Kidney capillary endothelial cell (primary cell): ENCODE measurements around the gene IFNGR2.
"Not testable (repeated sequence)": the region's sequence is repeated elsewhere in the genome, so short reads cannot be mapped to it uniquely, and the experiment has no call there.

Experiments
- DNase-seq: peaks from one replicate; pipeline ENCODE4 v3.0.0-alpha.2; 2018; ENCODE audit warnings: low spot score

The IFNGR2 gene

GRCh38 chr21:33377221-33377920 is 25.8 kb upstream of the IFNGR2 start:
- no peak for DNase-seq

- no peak for DNase-seq
These were observed 25.1 kb upstream of the IFNGR2 start for GRCh38 chr21:33378081-33378480.

- peak; percentile 75 for DNase-seq
These were observed 23.3 kb upstream of the IFNGR2 start for GRCh38 chr21:33379934-33380333.

GRCh38 chr21:33380483-33380998 is 22.7 kb upstream of the IFNGR2 start:
- peak; percentile 99 for DNase-seq

GRCh38 chr21:33381381-33381780 is 21.8 kb upstream of the IFNGR2 start:
- not testable (repeated sequence) for DNase-seq

DNA sequence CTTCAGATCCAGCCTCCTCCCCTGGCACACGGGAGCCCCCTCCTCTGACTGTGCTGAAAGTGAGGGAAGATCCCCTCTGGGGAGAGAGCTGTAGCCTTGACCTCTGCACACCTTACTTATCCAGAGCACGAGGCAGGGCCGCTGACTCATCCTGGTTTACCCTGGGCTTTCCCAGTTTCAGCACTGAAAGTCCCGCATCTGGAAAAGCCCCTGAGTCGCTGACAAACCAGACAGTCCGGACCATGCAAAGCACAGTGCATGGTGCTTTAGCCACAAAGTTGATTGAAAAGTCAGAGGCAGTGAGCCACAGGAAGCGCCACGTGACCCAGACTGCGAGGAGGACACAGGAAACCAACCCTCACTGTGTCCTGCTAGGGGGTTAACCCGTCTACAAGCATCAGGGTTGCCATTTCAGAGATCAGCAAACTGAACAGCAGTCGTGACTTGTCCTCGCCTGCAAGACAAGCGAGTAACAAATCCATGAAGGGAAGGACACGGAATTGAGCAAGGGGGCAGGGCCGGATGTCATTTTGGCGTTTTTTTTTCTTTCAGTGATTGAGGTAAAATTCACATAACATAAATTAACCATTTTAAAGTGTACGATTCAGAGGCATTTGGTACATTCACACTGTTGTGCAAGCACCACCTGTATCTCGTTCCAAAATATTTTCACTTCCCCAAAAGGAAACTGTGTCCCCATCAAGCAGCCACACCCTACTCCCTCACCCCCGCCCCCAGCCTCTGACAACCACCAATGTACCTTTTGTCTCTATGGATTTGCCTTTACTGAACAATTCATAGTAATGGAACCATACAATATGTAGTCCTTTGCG is 19.9 kb upstream of the IFNGR2 start:
- DNase-seq = peak; percentile 91

- DNase-seq = no peak
These were observed 18.3 kb upstream of the IFNGR2 start for GRCh38 chr21:33384841-33385331.

- DNase-seq = no peak
These were observed 16.9 kb upstream of the IFNGR2 start for GRCh38 chr21:33386222-33386784.

- no peak for DNase-seq
These were observed 15.9 kb upstream of the IFNGR2 start for GRCh38 chr21:33387294-33387693.

DNA sequence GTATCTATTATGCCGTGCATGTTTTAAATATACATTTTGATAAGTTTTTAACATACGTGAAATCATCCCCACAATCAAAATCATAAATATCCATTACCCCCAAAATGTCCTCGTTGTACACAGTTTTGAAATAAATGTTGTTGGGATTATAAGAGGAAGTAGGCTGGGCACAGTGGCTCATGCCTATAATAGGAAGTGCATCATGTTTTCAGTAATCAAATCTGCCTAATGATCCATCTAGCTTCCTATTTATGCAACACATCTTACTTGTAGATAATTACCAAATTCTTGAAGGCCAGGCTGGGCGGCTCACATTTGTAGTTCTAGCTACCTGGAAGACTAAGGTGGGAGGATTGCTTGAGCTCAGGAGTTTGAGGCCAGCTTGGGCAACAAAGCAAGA is 15.0 kb upstream of the IFNGR2 start:
- DNase-seq = no peak

GRCh38 chr21:33390479-33390878 is 12.7 kb upstream of the IFNGR2 start:
- no peak for DNase-seq

DNA sequence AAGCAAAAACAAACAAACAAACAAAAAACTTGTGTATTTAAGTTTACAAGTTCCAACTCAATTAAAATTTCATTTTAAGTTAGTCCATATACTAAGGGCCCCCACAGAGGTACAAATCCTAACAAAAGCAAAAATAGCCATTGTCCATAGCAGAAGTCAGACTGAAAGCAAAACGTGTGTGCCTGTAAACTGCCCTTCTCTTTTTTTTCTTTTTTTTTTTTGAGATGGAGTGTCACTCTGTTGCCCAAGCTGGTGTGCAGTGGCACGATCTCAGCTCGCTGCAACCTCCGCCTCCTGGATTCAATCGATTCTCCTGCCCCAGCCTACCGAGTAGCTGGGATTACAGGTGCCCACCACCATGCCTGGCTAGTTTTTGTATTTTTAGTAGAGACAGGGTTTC is 11.6 kb upstream of the IFNGR2 start:
- DNase-seq = no peak

- DNase-seq = no peak
These were observed 10.8 kb upstream of the IFNGR2 start for GRCh38 chr21:33392284-33392985.

- DNase-seq = no peak
These were observed 9.9 kb upstream of the IFNGR2 start for GRCh38 chr21:33393348-33393747.

DNA sequence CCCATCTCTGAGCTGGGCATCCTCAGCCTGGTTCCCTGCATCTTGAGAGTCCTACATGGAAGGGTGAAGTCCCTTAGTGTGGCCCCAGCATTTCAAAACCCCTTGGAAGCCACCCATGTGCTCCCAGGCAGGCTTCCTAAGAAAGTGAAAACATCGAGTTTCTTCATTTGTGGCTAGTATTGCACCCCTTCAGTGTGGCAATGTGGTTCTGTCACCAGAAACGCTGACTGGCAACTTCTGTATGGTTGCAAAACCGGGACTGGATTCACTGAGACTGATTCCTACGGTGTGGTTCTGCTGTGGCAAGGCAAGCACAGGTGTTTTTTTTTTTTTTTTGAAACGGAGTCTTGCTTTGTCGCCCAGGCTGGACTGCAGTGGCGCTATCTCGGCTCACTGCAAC is 9.0 kb upstream of the IFNGR2 start:
- DNase-seq = no peak

GRCh38 chr21:33395891-33396331 is 7.3 kb upstream of the IFNGR2 start:
- DNase-seq = no peak

- DNase-seq = no peak
These were observed 6.8 kb upstream of the IFNGR2 start for GRCh38 chr21:33396436-33396835.

DNA sequence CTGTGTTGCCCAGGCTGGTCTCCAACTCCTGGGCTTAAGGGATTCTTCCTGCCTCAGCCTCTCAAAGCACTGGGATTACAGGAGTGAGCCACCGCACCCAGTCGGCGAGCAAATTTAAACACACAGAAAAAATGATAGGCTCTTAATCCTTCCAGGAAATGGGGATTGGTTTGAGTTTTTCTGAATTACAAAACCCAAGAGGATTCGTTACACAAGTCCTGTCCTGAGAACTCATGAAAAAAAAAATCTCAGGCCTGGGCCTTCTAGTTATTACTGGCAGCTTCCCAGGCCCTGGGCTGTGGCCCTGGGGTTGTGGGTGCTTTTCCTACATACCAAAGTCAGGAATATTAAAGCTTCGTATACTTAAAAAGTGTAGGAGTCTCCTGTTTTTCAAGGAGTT is 6.3 kb upstream of the IFNGR2 start:
- no peak for DNase-seq

DNA sequence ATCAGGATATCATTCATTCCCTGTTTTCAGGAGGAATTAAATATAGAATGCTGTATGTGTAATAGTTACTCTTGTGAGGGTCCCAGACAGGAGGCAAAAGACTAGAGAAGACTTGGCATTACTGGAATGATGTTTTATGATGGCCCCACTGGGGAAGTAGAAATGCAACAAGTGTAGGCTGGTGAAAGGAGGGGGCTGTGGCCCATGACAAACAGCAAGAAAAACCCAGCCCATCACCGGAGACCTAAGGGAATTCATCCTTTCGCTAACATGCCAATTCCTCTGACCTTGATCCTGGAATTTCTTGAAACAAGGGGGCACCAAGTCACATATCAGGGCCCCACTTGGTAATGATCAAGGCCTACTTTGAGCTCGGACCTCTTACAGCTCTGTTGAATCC is 5.5 kb upstream of the IFNGR2 start:
- no peak for DNase-seq

DNA sequence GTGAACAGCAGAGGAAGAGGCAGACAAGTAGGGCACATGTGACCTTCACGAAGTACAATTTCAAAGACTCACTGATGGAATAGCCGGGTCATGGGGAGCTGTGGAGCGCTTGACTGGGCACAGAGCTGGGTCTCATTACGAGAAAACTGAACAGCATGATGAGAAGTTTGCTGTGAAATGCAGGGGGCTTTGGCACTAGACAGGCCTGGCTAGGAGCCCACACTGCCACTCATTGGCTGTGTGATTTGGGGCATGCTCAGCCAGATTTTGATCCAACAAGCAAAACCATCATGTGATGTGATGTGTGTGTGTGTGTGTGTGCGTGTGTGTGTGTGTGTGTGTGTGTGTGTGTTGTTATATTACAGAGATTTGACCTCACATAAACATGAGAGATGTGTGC is 4.9 kb upstream of the IFNGR2 start:
- no peak for DNase-seq

GRCh38 chr21:33401630-33401992 is 1.6 kb upstream of the IFNGR2 start:
- DNase-seq = no peak
